ENCODE measurements around the gene NFATC2.

The NFATC2 gene

DNA sequence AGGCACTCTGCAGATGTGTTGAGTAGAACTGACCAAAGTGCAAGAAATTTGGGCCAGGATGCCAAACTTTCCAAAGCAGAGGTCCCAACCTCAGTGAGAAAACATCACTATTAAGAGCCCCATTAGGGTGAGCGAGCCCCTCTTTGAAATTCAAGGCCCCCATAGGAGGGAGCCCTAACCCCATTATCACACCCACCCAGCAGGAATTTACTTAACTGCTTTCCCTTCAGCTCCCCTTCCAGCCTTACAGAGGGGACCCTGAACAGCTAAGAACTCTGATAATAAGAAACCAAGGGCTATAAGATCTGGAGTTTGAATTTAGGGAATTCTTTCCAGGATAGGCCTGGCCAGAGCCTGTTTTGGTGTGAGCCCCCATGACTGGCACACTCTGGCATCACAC is 130.6 kb downstream of the NFATC2 start:
- TF ChIP-seq, protein P1, sequence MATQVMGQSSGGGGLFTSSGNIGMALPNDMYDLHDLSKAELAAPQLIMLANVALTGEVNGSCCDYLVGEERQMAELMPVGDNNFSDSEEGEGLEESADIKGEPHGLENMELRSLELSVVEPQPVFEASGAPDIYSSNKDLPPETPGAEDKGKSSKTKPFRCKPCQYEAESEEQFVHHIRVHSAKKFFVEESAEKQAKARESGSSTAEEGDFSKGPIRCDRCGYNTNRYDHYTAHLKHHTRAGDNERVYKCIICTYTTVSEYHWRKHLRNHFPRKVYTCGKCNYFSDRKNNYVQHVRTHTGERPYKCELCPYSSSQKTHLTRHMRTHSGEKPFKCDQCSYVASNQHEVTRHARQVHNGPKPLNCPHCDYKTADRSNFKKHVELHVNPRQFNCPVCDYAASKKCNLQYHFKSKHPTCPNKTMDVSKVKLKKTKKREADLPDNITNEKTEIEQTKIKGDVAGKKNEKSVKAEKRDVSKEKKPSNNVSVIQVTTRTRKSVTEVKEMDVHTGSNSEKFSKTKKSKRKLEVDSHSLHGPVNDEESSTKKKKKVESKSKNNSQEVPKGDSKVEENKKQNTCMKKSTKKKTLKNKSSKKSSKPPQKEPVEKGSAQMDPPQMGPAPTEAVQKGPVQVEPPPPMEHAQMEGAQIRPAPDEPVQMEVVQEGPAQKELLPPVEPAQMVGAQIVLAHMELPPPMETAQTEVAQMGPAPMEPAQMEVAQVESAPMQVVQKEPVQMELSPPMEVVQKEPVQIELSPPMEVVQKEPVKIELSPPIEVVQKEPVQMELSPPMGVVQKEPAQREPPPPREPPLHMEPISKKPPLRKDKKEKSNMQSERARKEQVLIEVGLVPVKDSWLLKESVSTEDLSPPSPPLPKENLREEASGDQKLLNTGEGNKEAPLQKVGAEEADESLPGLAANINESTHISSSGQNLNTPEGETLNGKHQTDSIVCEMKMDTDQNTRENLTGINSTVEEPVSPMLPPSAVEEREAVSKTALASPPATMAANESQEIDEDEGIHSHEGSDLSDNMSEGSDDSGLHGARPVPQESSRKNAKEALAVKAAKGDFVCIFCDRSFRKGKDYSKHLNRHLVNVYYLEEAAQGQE (IDR thresholded peaks at IDR 0.05; ENCODE audit: insufficient read depth in 1 of 2, low read depth in 2 of 2, low read length in 2 of 2), result no peak
- no peak for TF ChIP-seq TAF1 (IDR thresholded peaks at IDR 0.05; ENCODE audit: borderline replicate concordance, insufficient read depth, low read length)
- TF ChIP-seq SIN3A (IDR thresholded peaks at IDR 0.05; ENCODE audit: borderline replicate concordance, insufficient read depth, low read length), result no peak
- no peak for TF ChIP-seq POLR2AphosphoS5 (IDR thresholded peaks at IDR 0.05; ENCODE audit: low read depth, low read length)
- no peak for TF ChIP-seq FOXP2 (optimal IDR thresholded peaks at IDR 0.05; ENCODE audit: borderline replicate concordance, extremely low read depth, extremely low read length, insufficient read depth)

DNA sequence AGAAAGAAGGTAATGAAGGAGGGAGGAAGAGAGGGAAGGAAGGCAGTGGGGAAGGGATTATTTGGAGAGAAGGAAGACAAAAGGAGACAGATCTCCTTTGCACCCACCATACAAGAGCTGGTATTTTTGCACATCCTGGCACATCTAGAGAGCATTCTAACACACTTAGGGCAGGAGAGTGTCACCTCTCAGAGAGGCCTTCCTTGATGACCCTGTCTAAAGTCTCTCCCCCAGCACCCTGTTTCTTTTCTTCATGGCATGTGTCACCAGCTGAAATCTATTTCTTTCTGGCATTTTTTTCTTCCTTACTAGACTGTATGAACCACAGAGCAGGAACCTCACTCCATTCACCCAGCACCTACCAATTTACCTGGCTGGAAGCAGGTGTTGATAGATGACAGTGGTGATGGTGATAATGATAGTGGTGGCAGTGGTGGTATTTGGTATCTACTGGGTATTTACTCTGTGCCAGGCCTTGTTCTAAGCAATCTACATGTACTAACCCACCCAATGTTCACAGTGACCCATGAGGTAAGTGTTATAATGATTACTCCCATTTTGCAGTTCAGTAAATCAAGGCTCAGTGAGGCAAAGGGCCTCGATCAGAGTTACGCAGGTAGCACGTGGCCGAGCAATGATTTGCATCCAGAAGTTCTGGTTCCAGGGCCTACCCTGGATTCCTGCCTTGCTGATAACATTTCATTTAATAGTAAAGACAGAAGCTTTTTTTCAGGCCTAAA is 131.8 kb downstream of the NFATC2 start:
- TF ChIP-seq SIN3A (IDR thresholded peaks at IDR 0.05; ENCODE audit: borderline replicate concordance, insufficient read depth, low read length) (no peak), POLR2AphosphoS5 (IDR thresholded peaks at IDR 0.05; ENCODE audit: low read depth, low read length) (no peak), TAF1 (IDR thresholded peaks at IDR 0.05; ENCODE audit: borderline replicate concordance, insufficient read depth, low read length) (no peak), FOXP2 (optimal IDR thresholded peaks at IDR 0.05; ENCODE audit: borderline replicate concordance, extremely low read depth, extremely low read length, insufficient read depth) (no peak)
- TF ChIP-seq, protein P1 (IDR thresholded peaks at IDR 0.05; ENCODE audit: insufficient read depth in 1 of 2, low read depth in 2 of 2, low read length in 2 of 2), result no peak

DNA sequence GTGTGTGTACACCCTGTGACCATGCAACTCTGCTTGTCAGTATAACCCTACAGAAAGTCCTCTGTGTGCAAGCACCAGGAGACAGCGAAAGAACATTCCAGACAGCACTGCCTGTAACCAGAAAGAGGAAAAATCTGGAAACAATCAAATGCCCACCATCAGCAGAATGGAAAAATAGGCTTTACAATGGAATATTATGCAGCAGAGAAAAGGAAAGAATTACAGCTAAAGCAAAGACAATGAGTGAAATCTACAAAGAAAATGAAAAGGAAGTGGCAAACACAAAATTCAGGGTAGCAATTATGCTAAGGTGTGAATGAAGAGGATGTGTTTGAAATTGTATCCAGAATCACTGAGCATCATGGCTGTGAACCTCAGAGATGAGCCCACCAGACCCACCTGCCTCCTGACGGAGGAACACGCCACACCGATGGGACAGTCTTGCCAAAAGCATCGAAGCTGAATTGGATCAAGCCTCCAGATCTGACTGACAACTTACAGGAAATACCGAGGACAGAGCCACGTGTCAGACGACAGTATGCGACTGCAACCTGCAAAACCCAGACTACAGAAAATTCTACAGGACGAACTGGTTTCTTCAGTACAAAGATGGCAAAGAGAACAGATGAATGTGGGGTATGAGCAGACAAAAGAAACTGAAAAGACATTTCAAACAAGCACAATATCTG is 133.2 kb downstream of the NFATC2 start:
- TF ChIP-seq TAF1 (IDR thresholded peaks at IDR 0.05; ENCODE audit: borderline replicate concordance, insufficient read depth, low read length) (no peak), POLR2AphosphoS5 (IDR thresholded peaks at IDR 0.05; ENCODE audit: low read depth, low read length) (no peak), SIN3A (IDR thresholded peaks at IDR 0.05; ENCODE audit: borderline replicate concordance, insufficient read depth, low read length) (no peak), FOXP2 (optimal IDR thresholded peaks at IDR 0.05; ENCODE audit: borderline replicate concordance, extremely low read depth, extremely low read length, insufficient read depth) (no peak)
- TF ChIP-seq, protein P1 (IDR thresholded peaks at IDR 0.05; ENCODE audit: insufficient read depth in 1 of 2, low read depth in 2 of 2, low read length in 2 of 2), result no peak

DNA sequence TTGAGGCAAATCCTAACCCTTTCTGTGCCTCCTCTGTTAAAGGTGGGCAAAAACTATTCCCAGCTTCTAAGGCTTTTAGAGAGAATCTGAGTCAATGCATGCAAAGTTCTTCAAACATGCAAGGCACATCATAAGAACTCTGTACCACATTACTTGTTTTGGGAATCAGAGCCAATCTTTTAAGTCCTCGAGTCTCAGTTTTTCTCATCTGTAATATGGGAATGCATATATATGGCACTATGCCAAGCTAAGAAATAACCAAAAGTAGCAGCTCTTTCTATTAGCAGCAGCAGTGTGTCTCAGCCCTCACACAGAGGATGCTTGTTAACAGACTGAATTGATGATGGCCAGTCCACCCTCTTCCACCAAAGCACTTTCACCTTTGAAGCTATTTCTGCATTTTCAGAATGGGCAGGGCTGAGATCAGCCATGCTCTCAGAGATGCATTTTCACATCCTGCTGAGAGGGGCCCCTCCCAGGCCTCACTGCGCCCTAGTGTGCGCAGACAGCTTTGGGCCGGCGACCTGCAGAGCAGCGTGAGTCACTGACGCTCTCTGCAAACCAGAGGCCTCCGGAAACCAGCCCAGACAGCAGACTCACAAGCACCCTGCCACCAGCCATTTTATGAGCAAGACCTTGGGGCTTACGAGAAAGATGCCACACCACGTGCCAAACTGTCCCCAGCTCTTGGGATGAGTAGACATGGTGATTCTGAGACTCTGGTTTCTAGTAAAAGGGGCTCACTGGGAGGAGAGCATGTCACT is 138.0 kb downstream of the NFATC2 start:
- TF ChIP-seq, protein P1 (IDR thresholded peaks at IDR 0.05; ENCODE audit: insufficient read depth in 1 of 2, low read depth in 2 of 2, low read length in 2 of 2), result no peak
- TF ChIP-seq SIN3A (IDR thresholded peaks at IDR 0.05; ENCODE audit: borderline replicate concordance, insufficient read depth, low read length), result no peak

Data from PFSK-1 (cell line).